Measurements from ENCODE around the gene METTL15.
"Not testable (repeated sequence)": the region's sequence is repeated elsewhere in the genome, so short reads cannot be mapped to it uniquely, and the experiment has no call there.

METTL15 gene

GRCh38 chr11:28110108-28110820, 2.1 kb downstream of the METTL15 start:
- DNase-seq: peak; percentile 88

GRCh38 chr11:28110821-28111200, 2.6 kb downstream of the METTL15 start:
- DNase-seq: no peak

- no peak for DNase-seq
Observed at GRCh38 chr11:28114116-28114515, 5.9 kb downstream of the METTL15 start.

- DNase-seq: no peak
Observed at GRCh38 chr11:28114731-28115130, 6.5 kb downstream of the METTL15 start.

DNA sequence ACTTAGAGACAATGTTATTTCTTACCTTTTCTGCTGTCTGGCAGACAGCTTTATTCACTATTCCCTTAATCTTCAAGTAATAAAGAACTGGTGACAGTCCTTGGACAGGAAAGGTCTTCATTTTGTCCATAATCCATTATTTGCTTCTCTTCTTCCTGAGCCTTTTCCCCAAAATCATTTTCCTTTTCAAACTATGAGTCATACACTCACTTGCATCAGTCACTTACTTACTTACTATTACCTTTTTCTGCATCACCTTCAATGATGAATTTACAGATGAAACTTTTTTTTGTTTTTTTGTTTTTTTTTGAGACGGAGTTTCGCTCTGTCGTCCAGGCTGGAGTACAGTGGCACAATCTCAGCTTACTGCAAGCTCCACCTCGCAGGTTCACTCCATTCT, 9.5 kb downstream of the METTL15 start:
- DNase-seq: no peak

DNA sequence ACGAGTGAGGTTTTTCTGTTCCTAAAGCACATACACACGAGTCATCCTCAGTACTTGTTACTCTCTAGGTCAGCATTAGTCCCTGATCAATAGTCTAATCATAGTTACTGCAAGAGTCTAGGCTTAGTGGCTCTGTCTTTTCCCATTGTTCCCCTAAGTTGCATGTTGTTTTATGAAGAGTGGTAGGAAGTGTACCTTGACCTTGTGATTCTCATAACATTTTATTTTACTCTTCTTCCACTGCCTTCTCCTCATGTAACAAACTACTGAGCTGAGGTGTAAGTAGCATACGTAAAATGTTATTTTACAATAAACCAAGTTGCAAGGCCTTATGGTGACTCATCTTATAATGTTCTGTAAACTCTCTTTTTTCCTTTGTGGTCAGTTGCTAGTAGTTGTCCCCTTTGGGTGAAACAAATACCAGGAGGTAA, 15.0 kb downstream of the METTL15 start:
- DNase-seq: no peak

DNA sequence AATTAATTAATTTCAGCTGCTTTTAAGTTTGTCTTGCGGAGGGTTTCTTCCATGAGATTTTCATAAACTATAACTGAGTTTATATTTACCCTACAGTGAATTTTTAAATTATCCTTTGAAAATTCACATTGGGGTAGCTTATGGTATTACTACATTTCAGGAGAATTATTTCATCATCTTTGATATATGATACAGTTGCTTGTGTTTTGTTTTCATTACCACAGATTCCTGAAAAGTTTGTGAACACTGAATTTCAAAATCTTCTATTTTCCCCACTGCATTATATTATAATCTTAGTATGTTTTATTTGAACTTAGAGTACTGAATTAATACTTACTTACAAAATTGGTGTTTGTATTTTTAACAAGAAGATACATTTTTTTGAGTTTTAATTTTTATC, 24.4 kb downstream of the METTL15 start:
- DNase-seq: no peak

DNA sequence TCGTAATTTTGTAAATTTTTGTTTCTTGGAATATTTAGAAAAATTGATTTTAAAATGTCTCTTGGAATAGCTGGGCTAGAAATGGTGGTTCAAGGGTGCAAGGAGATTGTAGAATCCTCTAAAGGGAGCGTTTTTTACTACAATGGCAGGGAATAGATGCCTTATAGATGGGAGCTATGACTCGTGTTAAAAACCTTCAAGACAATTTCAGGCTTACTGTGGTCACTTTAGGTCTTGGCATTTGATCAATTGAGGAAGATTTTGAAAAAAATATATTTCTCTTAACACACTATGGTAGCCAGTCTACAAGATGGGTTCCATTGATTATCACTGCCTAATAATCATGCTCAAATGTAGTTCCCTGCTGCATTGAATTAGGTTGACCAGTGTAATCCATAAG, 25.0 kb downstream of the METTL15 start:
- no peak for DNase-seq

DNA sequence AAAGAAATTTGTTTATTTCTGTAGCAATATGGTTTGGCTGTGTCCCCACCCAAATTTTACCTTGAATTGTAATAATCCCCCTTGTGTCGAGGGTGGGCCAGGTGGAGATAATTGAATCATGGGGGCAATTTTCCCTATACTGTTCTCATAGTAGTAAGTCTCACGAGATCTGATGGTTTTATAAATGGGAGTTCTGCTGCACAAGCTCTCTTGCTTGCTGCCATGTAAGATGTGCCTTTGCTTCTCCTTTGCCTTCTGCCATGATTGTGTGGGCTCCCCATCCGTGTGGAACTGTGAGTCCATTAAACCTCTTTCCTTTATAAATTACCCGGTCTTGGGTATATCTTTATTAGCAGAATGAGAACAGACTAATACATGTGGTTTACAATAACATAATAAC, 28.0 kb downstream of the METTL15 start:
- not testable (repeated sequence) for DNase-seq

GRCh38 chr11:28137366-28137765, 29.2 kb downstream of the METTL15 start:
- no peak for DNase-seq

- no peak for DNase-seq
Observed at GRCh38 chr11:28137832-28138231, 29.6 kb downstream of the METTL15 start.

DNA sequence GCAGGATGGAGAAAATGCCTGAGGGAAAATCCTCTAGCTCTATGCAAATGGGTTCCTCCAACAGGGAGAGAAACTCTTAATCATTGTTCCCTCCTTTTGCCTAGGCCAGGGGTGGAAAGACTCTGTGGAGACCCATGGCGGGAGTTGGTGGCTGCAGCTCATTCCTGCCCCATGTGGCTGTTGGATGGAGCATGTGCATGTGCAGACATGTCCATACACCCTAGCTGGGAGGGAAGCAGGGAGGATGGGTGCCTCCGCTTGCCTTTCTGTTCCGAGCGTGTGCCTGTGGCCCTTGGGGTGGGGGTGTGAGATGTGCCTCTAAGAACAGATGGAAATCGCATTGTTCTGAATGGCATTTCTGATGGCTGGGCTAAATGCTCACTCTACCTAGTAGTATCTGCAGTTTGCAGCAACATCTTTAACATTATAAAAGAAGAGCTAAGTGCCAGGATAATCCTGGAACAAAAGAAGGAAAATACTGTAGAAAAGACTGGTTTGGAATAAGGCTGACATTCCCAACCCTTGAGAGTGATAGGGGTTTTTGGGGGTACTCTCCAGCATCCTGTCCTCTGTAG, 31.7 kb downstream of the METTL15 start:
- no peak for DNase-seq

DNA sequence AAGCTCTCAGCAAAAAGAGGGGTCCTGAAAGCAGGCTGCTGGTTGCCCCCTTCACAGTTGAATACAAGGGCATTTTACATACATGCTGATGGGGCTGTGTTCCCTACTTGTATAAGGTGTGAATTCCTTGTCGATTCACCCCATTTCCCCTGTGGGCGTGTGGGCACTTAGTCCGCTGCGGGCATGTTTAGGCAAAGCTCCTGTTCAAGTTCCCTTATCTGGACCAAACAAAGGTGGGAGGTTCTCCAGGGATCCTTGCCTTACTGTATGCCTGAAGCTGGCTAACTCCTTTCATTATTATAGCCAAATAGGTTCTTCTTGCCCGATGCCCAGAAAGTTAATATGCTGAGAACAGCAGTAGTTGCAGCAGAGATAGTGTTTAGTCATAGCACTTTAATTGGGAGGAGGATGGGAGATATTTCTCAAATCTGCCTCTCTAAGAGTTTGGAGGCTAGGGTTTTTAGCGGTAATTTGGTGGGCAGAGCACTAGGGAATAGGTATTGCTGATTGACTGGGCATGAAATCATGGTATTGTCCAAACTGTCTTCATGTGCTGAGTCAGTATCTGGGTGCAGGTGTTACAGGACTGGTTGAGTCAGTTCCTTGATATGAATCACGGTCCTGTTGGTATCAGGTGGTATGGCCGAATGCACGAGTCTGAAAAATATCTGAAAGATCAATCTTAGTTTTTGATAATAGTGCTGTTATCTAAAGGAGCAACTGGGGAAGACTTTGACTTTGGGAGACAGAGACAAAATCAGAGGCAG, 32.7 kb downstream of the METTL15 start:
- no peak for DNase-seq

- DNase-seq: no peak
Observed at GRCh38 chr11:28142724-28143123, 34.5 kb downstream of the METTL15 start.

DNA sequence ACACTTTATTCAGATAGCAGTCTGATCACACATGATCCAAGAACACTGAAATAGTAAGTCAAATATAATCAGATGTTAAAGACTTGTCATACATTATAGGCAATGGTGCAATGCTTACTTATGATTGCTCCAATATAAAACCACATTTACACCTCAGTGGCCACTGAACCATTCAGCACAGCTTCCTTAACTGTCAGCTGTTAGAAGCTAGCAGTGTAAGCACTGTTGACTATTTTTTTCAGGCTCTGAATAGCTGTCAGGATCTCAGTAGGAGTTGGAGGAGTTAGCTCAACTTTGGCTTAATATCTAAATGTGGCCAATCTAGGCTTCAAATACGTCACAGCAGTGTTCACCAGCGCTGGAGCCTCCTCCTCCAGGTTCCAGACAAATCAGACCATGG, 36.6 kb downstream of the METTL15 start:
- DNase-seq: peak; percentile 11

DNA sequence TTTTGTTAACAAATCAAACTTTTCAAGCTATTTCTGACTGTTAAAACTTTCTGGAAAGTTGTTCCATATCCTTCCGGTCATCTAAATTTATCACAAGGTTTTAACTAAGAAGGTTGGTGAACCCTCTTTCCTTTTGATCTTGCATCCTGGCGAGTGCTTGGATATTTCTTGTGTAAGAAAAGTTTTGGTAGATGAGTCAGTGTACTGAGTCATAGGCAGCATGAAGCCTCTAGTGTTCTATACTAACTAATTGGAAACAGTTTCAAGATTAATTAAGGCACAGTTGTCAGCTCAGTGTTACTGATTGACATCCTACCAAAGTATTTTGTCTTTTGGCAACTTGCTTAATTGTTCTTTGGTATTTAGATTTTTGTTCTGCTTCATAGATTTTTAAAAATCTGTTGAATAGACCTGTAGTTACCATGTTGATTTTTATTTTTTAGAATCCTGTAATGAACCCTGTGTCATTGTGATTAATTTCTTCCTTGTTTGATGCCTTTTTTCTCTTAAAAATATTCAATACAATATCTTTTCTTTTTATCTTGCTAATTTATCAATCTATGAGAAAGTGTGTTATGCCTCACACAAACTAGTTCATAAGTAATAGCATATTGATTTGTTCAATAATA, 38.0 kb downstream of the METTL15 start:
- DNase-seq: no peak

DNA sequence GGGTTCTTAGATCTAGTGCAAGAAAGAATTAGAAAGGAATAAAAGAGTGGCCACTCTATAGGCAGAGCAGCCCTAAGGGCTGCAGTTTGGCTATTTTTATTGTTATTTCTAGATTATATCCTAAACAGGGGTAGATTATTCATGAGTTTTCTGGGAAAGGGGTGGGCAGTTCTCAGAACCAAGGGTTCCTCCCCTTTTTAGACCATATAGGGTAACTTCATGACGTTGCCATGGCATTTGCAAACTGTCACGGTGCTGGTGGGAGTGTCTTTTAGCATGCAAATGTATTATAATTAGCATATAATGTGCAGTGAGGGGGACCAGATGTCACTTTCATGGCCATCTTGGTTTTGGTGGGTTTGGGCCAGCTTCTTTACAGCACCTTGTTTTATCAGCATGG, 44.6 kb downstream of the METTL15 start:
- DNase-seq: no peak

DNA sequence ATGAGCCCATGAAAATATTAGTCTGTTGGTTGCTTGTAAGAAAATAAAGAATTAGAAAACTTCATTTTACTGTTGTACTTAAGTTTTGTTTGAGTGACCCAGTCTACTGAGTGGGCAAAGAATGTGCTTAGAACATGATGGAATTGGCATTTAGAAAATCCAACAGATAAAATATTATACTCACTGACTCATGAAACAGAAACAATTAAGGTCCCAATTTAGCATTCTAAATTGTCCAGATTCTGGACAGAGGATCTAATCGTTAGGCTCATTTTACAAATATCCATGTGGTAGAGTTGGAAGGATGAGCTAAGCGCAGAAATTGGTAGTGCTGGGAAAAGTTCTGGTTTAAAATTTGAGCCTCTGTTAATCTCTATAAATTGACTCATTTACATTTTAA, 45.4 kb downstream of the METTL15 start:
- no peak for DNase-seq

DNA sequence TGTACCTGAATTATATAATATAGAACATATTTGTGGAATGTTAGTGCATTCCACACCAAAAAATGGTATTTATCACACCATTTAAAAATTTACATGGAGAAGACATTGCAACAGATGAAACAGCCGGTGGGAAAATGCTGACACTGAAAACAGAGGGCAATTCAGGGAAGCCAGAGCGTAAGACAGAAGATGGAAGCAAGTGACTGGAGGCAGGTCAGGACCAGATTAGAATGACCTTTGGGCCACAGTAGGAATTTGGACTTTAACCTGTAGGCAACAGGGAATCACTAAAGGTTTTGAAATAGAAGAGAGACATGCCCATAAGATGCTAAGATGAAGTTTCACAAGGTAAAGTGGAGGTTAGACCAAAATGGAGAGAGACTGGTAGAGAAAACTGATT, 60.5 kb downstream of the METTL15 start:
- no peak for DNase-seq

DNA sequence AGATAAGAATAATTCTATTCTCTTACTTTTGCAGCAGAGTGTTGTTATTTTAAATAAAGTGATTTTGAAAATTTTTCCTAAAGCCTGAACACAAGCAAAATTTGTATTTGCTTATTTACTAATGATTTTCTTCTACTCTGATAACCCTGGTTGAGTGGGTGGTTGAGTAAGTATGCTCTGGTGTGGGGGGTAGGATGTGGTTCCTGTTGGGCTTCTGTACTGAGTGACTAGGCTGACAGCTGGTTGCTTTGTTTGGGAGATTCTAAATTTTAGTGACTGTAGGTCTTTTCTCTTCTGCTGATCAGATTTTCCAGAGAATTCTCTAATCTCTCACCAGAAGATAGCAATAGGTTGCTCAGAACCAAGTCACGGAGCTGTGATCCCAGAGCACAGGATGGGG, 61.6 kb downstream of the METTL15 start:
- DNase-seq: peak; percentile 21

GRCh38 chr11:28170759-28171158, 62.6 kb downstream of the METTL15 start:
- DNase-seq: no peak

- DNase-seq: peak; percentile 50
Observed at GRCh38 chr11:28176351-28176750, 68.2 kb downstream of the METTL15 start.

DNA sequence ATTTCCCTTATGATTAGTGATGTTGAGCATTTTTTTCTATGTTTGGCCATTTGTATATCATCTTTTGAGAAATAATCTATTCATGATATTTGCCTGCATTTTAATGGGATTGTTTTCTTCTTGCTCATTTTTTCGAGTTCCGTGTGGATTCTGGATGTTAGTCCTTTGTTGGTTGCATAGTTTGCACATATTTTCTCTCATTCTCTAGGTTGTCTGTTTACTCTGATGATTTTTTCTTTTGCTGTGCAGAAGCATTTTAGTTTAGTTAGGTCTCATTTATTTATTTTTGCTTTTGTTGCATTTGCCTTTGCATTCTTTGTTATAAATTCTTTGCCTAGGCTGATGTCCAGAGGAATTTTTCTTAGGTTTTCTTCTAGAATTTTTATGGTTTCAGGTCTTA, 87.3 kb downstream of the METTL15 start:
- no peak for DNase-seq

DNA sequence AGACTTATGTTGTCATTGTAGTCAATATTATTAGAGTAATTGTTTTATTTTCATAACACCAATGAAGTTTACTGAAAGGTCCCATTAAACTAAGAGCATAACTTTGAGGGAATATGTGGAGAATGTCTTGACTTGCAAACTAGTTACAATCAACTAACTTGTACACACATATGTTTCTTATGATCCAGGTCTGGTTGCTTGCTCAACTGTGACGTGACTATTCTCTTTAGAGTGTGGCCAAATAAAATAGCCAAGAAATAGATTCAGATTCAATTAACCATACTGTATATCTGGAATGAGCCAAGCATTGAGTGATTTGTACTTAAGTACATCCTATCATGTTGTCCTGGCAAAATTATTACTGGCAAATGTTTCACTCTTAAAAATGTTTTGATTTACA, 101.7 kb downstream of the METTL15 start:
- no peak for DNase-seq

Data from OCI-M1 (cell line).